NCI-H2196 (cell line): ENCODE data around the gene TLR5.

ENCODE experiments used
- DNase-seq: peaks from one replicate; lab custom pipeline; 2025; ENCODE audit not compliant: unreplicated experiment; lab: John Stamatoyannopoulos, UW

Gene TLR5

DNA sequence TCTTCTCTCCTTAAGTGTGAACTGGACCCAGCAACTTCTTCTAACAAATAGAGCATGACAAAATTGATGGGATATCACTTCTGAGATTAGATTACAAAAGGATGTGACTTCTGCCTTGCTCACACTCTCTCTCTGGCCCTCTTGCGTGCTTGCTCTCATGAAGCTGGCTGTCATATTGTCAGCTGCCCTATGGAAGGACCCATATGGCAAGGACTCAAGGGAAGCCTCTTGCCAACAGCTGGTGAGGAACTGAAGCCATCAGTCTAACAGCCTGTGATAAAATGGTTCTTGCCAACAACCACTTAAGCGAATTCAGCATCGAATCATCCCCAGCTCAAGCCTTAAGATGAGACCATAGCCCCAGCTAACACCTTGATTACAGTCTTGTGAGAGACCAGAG lies 4.8 kb upstream of the TLR5 start:
- no peak for DNase-seq

GRCh38 chr1:223147409-223147808 lies 4.4 kb upstream of the TLR5 start:
- no peak for DNase-seq

GRCh38 chr1:223146745-223147144 lies 3.7 kb upstream of the TLR5 start:
- no peak for DNase-seq

DNA sequence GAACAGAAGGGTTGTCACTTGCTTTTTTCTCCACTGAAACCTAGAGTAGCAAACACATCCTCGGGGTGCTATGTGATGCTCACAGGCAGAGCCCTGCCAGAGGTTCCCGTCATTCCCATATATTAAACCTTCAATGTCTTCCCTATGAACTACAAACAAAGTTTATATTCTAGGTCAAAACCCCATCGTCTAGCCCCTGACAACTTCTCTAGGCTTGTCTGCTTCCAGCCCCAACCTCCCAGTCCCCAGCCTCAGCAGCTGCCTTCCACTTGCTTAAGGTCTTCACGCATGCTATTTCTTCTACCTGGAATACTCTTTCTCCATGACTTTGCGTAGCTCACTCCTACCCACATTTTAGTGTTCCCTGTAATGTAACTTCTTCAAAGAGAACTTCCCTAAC lies 1.9 kb upstream of the TLR5 start:
- no peak for DNase-seq

GRCh38 chr1:223144431-223144830 lies 1.4 kb upstream of the TLR5 start:
- DNase-seq: no peak

GRCh38 chr1:223143537-223144248 lies 645 bp upstream of the TLR5 start:
- no peak for DNase-seq

DNA sequence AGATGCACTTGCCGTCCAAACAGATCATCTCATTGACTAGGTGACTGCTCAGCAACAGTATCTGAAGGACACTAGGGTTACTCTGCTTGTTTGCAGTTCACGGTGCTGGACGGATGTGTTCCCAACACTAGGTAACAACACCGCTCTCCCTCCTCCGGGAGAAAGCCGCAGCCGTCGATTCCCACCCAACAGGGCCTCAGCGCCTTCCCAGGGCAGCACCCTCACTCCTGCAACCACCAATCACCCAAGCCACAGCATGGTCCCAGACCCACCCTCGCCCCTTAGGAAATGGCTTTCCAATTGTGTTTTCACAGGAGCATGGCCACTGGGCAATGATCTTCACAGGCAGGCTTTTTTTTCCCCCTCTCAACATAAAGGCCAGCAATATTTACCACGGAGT lies 779 bp downstream of the TLR5 start:
- DNase-seq: no peak

GRCh38 chr1:223140611-223141405 lies 2.2 kb downstream of the TLR5 start:
- no peak for DNase-seq

DNA sequence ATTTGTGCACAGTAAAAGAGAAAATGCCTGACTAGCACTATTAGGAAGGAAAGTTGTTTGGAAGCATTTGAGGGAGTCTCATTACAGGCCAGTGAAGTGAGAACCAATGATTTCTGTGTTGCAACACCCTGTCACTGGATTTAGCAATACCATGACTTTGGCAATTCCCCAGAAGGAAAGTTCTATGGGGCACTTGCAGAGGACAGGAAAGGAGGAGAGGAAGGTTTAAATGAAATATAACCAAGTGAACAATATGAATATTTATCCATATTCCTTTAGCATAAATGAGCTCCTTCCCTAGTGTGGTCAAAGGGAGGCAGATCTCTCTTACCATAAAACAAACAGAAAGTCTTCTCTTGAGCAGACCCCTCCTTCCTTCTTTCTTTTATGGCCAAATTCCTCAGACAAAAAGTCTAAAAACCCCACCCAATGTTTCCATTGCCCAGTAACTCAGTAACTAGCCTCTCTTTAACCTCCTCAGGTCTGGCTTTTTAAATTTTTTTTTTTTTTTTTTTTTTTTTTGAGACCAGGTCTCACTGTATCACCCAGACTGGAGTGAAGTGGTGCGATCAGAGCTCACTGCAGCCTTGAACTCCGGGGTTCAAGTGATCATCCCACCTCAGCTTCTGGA lies 5.5 kb downstream of the TLR5 start:
- no peak for DNase-seq

GRCh38 chr1:223136086-223136485 lies 7.0 kb downstream of the TLR5 start:
- no peak for DNase-seq

DNA sequence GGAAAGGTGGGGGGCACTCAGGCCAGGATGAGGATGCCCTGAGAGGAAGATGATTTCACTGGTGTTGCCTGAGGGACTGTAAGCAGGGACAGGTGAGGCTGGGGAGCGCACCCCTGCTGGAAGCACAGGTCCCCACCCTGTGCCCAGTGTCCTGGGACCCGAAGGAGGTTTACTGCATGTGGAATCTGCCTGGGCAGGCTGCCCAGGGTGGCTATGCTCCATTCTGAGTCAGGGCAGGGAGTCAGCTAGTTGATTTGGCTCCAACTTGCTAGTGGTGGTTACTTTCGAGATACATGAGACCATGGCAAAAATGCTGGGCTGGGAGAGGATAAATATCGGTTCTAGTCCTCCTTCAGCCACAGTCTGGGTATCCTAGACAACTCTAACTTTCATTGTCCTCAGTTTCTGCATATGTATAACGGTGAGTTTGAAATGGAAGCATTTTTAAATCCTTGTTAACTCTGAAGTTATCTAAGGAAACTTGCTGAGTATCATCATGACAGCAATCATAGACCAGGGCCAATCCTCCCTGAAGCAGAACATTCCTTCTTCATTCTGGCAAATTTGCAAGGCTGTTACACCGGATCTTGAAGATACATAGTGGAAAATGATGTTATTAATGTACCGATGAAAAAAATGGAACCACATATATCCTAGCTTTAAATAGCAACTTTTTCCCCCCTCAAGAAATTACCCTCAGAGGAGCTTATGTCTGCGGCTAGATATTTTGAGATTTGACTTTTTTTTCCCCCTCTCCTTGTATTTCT lies 7.7 kb downstream of the TLR5 start:
- no peak for DNase-seq

GRCh38 chr1:223133824-223134435 lies 9.1 kb downstream of the TLR5 start:
- DNase-seq: peak; percentile 85

GRCh38 chr1:223133306-223133823 lies 9.7 kb downstream of the TLR5 start:
- no peak for DNase-seq

- no peak for DNase-seq
Measured at GRCh38 chr1:223129229-223129901, 13.7 kb downstream of the TLR5 start.

- DNase-seq: no peak
Measured at GRCh38 chr1:223126741-223127140, 16.3 kb downstream of the TLR5 start.

DNA sequence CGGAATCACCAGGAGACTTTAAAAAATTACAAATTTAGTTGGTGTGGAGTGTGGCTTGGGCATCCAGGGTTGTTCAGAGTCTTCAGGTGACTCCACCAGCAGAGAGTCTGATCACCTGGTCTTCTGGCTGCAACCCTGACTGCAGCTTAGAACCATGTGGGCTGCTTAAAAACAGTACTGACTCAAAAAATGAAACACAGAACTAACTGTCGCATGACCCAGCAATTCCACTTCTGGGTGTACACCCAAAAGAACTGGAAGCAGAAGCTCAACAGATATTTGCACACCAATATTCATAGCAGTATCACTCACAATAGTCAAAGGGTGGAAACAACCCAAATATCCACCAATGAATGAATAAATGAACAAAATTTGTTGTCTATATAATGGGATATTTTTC lies 17.3 kb downstream of the TLR5 start:
- no peak for DNase-seq

DNA sequence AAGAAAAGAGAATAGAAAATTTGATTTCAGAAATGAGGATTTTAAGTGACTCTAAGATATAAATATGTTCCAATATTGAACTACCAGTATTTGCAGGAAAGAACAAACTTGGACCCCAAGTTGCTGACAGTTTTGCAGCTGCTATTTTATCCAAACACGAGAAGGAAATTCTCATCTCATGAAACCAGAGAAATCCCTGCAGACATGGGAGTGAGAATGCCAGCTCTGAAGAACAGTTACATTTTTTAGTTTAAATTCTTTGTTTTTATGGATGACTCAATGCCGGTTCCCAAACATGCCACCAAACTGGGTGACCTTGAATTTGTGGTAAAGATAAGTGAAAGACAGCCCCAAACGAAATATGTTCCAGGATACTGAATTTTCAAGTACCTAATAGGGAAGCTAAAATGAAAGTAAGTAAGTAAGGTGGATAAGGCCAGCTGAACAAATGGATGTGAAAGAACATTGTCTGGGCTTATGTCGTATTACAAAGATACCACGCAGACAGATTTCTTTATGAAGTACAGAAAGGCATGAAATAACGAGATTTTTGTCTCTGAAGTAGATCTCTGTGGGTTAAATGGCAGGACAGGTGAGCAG lies 19.9 kb downstream of the TLR5 start:
- DNase-seq: no peak

- DNase-seq: no peak
Measured at GRCh38 chr1:223118418-223118817, 24.6 kb downstream of the TLR5 start.

DNA sequence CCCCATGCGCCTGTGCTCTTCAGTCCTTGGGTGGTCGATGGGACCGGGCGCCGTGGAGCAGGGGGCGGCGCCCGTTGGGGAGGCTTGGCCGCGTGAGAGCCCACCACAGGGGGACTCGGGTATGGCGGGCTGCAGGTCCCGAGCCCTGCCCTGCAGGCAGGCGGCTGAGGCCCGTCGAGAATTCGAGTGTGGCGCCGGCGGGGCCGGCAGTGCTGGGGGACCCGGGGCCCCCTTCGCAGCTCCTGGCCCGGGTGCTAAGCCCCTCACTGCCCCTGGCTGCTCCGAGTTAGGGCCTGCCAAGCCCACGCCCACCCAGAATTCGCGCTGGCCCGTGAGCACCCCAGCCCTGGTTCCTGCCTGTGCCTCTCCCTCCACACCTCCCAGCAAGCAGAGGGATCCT lies 26.1 kb downstream of the TLR5 start:
- DNase-seq: no peak

GRCh38 chr1:223114871-223115270 lies 28.2 kb downstream of the TLR5 start:
- no peak for DNase-seq
